T-cell (primary cell): Measurements from ENCODE around the gene SELENOM. TPM values are rescaled to one million over a fixed set of nuclear protein-coding genes. Genes with fewer than 3 reads are reported as not detected.
"Not testable (repeated sequence)": the region's sequence is repeated elsewhere in the genome, so short reads cannot be mapped to it uniquely, and the experiment has no call there.

Experiments used
- ATAC-seq, 4 experiments: fragments of 200-7000 bp in 3 of 4; fragments of 150-1000 bp in 1 of 4; cut with Tn5 transposase; replicated peaks in 1 of 4; 1 replicate in 3 of 4; 2 replicates in 1 of 4; pipeline ENCODE4 v1.10.0; 2021; ENCODE audit warnings: moderate library complexity in 3 of 4, mild to moderate bottlenecking in 2 of 4, moderate number of reproducible peaks in 1 of 4
- CTCF ChIA-PET, 2 donors: fragments of 300-600 bp; sonication (Branson Sonifier 250); formaldehyde crosslinking; loops; one replicate each; lab custom pipeline; 2022; ENCODE audit warnings: antibody characterized with exemption in 2 of 2; lab: Charles Lee
- POLR2A ChIA-PET, 2 donors: fragments of 300-600 bp; sonication (Branson Sonifier 250); formaldehyde crosslinking; loops; one replicate each; lab custom pipeline; 2022; ENCODE audit warnings: antibody characterized with exemption in 2 of 2; lab: Charles Lee
- DNase-seq, 35 experiments: peaks; one replicate each; pipeline versions ENCODE4 v3.0.0 to v3.0.0-alpha.2; 2013 to 2023
- H3K27ac ChIP-seq: one replicate; pipeline ENCODE4 v1.5.1; 2013; ENCODE audit warnings: low read length
- H3K27me3 ChIP-seq, 2 experiments: replicated peaks in 1 of 2; 1 replicate in 1 of 2; 2 replicates in 1 of 2; pipeline versions ENCODE4 v1.6.1 to v1.7.0; 2013; ENCODE audit warnings: low read length in 1 of 2, mixed read lengths in 1 of 2; ENCODE audit not compliant: control insufficient read depth in 2 of 2, insufficient read depth in 2 of 2; ENCODE audit errors: extremely low read depth in 1 of 2
- H3K36me3 ChIP-seq, 2 donors: 1 replicate in 1 of 2; 2 replicates in 1 of 2; pipeline versions ENCODE4 v1.6.1 to v1.7.0; 2013; ENCODE audit warnings: low read length in 1 of 2; ENCODE audit not compliant: control insufficient read depth in 2 of 2, insufficient read depth in 1 of 2; ENCODE audit errors: extremely low read depth in 1 of 2
- H3K4me1 ChIP-seq, 2 experiments: 1 replicate in 1 of 2; 2 replicates in 1 of 2; pipeline versions ENCODE4 v1.6.1 to v1.7.0; 2013; ENCODE audit warnings: low read length in 2 of 2, mixed read lengths in 1 of 2; ENCODE audit not compliant: insufficient read depth in 2 of 2, control insufficient read depth in 1 of 2; ENCODE audit errors: extremely low read depth in 1 of 2
- H3K4me3 ChIP-seq, 2 donors: 1 replicate in 1 of 2; 2 replicates in 1 of 2; pipeline versions ENCODE4 v1.5.1 to v1.7.0; 2013; ENCODE audit warnings: mild to moderate bottlenecking in 2 of 2, low read length in 1 of 2, moderate library complexity in 1 of 2; ENCODE audit not compliant: control insufficient read depth in 1 of 2; ENCODE audit errors: extremely low read depth in 1 of 2
- H3K9me3 ChIP-seq: 2 replicates; pipeline ENCODE4 v1.7.0; 2013
- H3K27ac Mint-ChIP-seq, 2 donors: one replicate each; pipeline ENCODE4 v1.8.0; 2020 to 2021; ENCODE audit warnings: mild to moderate bottlenecking in 2 of 2, mixed read lengths in 2 of 2
- H3K27me3 Mint-ChIP-seq, 2 donors: one replicate each; pipeline ENCODE4 v1.8.0; 2021 to 2022; ENCODE audit warnings: mixed read lengths in 2 of 2
- H3K36me3 Mint-ChIP-seq: one replicate; pipeline ENCODE4 v1.8.0; 2021; ENCODE audit warnings: mixed read lengths
- H3K4me1 Mint-ChIP-seq, 3 donors: one replicate each; pipeline ENCODE4 v1.8.0; 2020 to 2022; ENCODE audit warnings: mixed read lengths in 3 of 3, mild to moderate bottlenecking in 1 of 3
- H3K4me3 Mint-ChIP-seq, 3 donors: one replicate each; pipeline ENCODE4 v1.8.0; 2020 to 2022; ENCODE audit warnings: mild to moderate bottlenecking in 3 of 3, mixed read lengths in 3 of 3, moderate library complexity in 3 of 3
- H3K9me3 Mint-ChIP-seq, 3 donors: one replicate each; pipeline ENCODE4 v1.8.0; 2020 to 2022; ENCODE audit warnings: mixed read lengths in 3 of 3
- WGBS: methylation state at CpG from one replicate; pipeline ENCODE4 v1.1.5; 2013; ENCODE audit warnings: missing lambda C conversion rate; ENCODE audit not compliant: insufficient coverage; 5-methylcytosine and 5-hydroxymethylcytosine counted together
- total RNA-seq, 35 experiments: library from RNA in 6 of 35; stranded (reverse) in 6 of 35; fragments of 120-200 nt in 1 of 35; gene quantifications; one replicate each; pipeline versions ENCODE4 v1.2.1 to v1.2.4 and lab custom pipeline; 2013 to 2026

The SELENOM gene
- total RNA-seq, 5 donors from 2014 or later (not counting 1 experiment from before 2014, with no cell fraction given), result 46.4 to 67.8 (median 53.7) TPM

GRCh38 chr22:31069691-31070314 is 37.6 kb downstream of the SELENOM start:
- H3K27ac Mint-ChIP-seq, CTCF ChIA-PET, H3K27ac ChIP-seq, H3K4me3 Mint-ChIP-seq, H3K36me3 Mint-ChIP-seq, ATAC-seq, DNase-seq, H3K27me3 ChIP-seq, H3K4me3 ChIP-seq, H3K9me3 ChIP-seq, H3K4me1 Mint-ChIP-seq, H3K27me3 Mint-ChIP-seq, H3K4me1 ChIP-seq, H3K36me3 ChIP-seq, H3K9me3 Mint-ChIP-seq: not testable (repeated sequence)
- 93% methylated on average over 4 of the region's 6 CpGs for WGBS
- POLR2A ChIA-PET, result interaction anchor here in 1 of 2 donors (0.6 kb wide), 1 partner anchor 28 kb away, joined by 4 read pairs; no protein-coding TSS in a partner anchor

GRCh38 chr22:31068970-31069369 is 38.4 kb downstream of the SELENOM start:
- ATAC-seq, result no peak
- CTCF ChIA-PET, result no interaction called here
- no peaks in the 10 kb centered on the region for H3K36me3 Mint-ChIP-seq
- no peak for DNase-seq
- H3K4me3 Mint-ChIP-seq, result no peak overlapping the region
- no peaks in the 10 kb centered on the region for H3K4me1 ChIP-seq
- WGBS, result 70% methylated on average over 2 of the region's 11 CpGs
- H3K4me3 ChIP-seq, result no peak overlapping the region
- H3K36me3 ChIP-seq, result no peaks in the 10 kb centered on the region
- no peak overlapping the region for H3K27ac Mint-ChIP-seq
- H3K9me3 Mint-ChIP-seq, result no peaks in the 10 kb centered on the region
- H3K27ac ChIP-seq, result no peak overlapping the region
- POLR2A ChIA-PET, result no interaction called here
- H3K27me3 Mint-ChIP-seq, result peaks cover 0 to 1% of the 10 kb centered on the region in 2 donors
- H3K27me3 ChIP-seq, result peaks cover 0 to 3% of the 10 kb centered on the region in 2 experiments
- no peaks in the 10 kb centered on the region for H3K4me1 Mint-ChIP-seq
- H3K9me3 ChIP-seq, result no peaks in the 10 kb centered on the region

- H3K27ac Mint-ChIP-seq, result no peak overlapping the region
- ATAC-seq (no peak), DNase-seq (no peak)
- no peak overlapping the region for H3K4me3 Mint-ChIP-seq
- H3K9me3 Mint-ChIP-seq, result no peaks in the 10 kb centered on the region
- CTCF ChIA-PET, result no interaction called here
- Histone ChIP-seq H3K27me3 (peaks cover 0 to 3% of the 10 kb centered on the region in 2 experiments), H3K4me3 (no peak overlapping the region), H3K4me1 (no peaks in the 10 kb centered on the region), H3K27ac (no peak overlapping the region), H3K9me3 (no peaks in the 10 kb centered on the region), H3K36me3 (no peaks in the 10 kb centered on the region)
- POLR2A ChIA-PET, result no interaction called here
- peaks cover 0 to 1% of the 10 kb centered on the region in 2 donors for H3K27me3 Mint-ChIP-seq
- WGBS, result 100% methylated on average over 1 of the region's 6 CpGs
- no peaks in the 10 kb centered on the region for H3K4me1 Mint-ChIP-seq
- no peaks in the 10 kb centered on the region for H3K36me3 Mint-ChIP-seq
Observed at GRCh38 chr22:31064369-31064768, 43.0 kb downstream of the SELENOM start.

- no peak overlapping the region for H3K4me3 Mint-ChIP-seq
- no peak overlapping the region for H3K4me3 ChIP-seq
Observed at GRCh38 chr22:31062566-31063230, 44.7 kb downstream of the SELENOM start.

GRCh38 chr22:31059663-31060062 is 47.7 kb downstream of the SELENOM start:
- H3K4me3 ChIP-seq, H3K9me3 ChIP-seq, H3K36me3 Mint-ChIP-seq, H3K27me3 ChIP-seq, H3K4me1 Mint-ChIP-seq, H3K4me3 Mint-ChIP-seq, H3K27ac Mint-ChIP-seq, H3K27ac ChIP-seq, H3K9me3 Mint-ChIP-seq, DNase-seq, ATAC-seq, H3K27me3 Mint-ChIP-seq, H3K4me1 ChIP-seq, POLR2A ChIA-PET, CTCF ChIA-PET, H3K36me3 ChIP-seq: not testable (repeated sequence)
- no CpG with 5 or more reads among the region's 6 CpGs for WGBS

More at GRCh38 chr22:31062566-31063230, 44.7 kb downstream of the SELENOM start:
- CTCF ChIA-PET, result interaction anchor here in 1 of 2 donors (0.5 kb wide), 1 partner anchor 268 kb away, joined by 3 read pairs; no protein-coding TSS in a partner anchor
- H3K36me3 ChIP-seq, result no peaks in the 10 kb centered on the region
- Mint-ChIP-seq H3K27ac (no peak overlapping the region), H3K36me3 (no peaks in the 10 kb centered on the region), H3K27me3 (no peaks in the 10 kb centered on the region), H3K9me3 (no peaks in the 10 kb centered on the region), H3K4me1 (no peaks in the 10 kb centered on the region)
- no peaks in the 10 kb centered on the region for H3K27me3 ChIP-seq
- no peaks in the 10 kb centered on the region for H3K9me3 ChIP-seq
- WGBS, result no CpG with 5 or more reads among the region's 2 CpGs
- H3K4me1 ChIP-seq, result no peaks in the 10 kb centered on the region
- no peak overlapping the region for H3K27ac ChIP-seq
- POLR2A ChIA-PET, result no interaction called here
- DNase-seq (no peak), ATAC-seq (no peak)

- H3K36me3 Mint-ChIP-seq, result no peaks in the 10 kb centered on the region
- DNase-seq (no peak), ATAC-seq (no peak)
- H3K9me3 ChIP-seq, result no peaks in the 10 kb centered on the region
- POLR2A ChIA-PET, result no interaction called here
- H3K27ac ChIP-seq, result no peak overlapping the region
- H3K4me3 Mint-ChIP-seq, result no peak overlapping the region
- no peaks in the 10 kb centered on the region for H3K9me3 Mint-ChIP-seq
- CTCF ChIA-PET, result no interaction called here
- peaks cover 0 to 2% of the 10 kb centered on the region in 2 experiments for H3K27me3 ChIP-seq
- no peak overlapping the region for H3K27ac Mint-ChIP-seq
- H3K4me3 ChIP-seq, result no peak overlapping the region
- WGBS, result 89% methylated on average over 3 of the region's 5 CpGs
- no peaks in the 10 kb centered on the region for H3K4me1 ChIP-seq
- H3K4me1 Mint-ChIP-seq, result no peaks in the 10 kb centered on the region
- H3K27me3 Mint-ChIP-seq, result no peaks in the 10 kb centered on the region
- H3K36me3 ChIP-seq, result no peaks in the 10 kb centered on the region
Observed at GRCh38 chr22:31056986-31057599, 50.3 kb downstream of the SELENOM start.
